ENCODE data around the gene CATSPERD. TPM values are rescaled to one million over a fixed set of nuclear protein-coding genes. Genes with fewer than 3 reads are reported as not detected.

CATSPERD gene
- total and polyA plus RNA-seq, 2 of the 4 experiments (the other 2 are of a cell fraction), result not detected

DNA sequence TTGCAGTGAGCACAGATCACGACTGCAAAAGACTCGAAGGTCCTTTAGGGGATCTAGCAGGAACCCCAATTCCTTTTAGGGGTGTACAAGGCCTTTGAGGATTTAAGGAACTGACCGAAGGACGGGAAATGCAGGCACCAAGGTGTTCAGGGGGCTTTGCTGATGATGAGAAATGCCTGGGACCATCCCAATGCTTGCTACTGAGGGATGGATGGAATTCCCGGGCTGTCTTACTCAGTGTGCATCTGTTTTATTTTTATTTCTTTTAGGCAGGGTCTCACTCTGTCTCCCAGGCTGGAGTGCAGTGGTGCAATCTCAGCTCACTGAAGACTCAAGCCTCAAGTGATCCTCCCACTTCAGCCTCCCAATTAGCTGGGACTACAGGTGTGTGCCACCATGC is 52.8 kb downstream of the CATSPERD start:
- 92% methylated on average over 2 of the region's 5 CpGs; no CpG with 5 or more reads in 1 of the 2 experiments for WGBS, 2 experiments (ENCODE audit: extremely low coverage in 2 of 2, insufficient read length in 1 of 2)
- in situ Hi-C loops (cut with MboI; ENCODE audit: low sequenced_read_pairs) (no loop called here), intact Hi-C loops (cut with micrococcal nuclease) (loop anchor here (1.0 kb wide), 1 partner anchor 21 kb away; no protein-coding TSS in a partner anchor), dilution Hi-C loops (cut with HindIII; ENCODE audit: low sequenced_read_pairs, unreplicated experiment) (no loop called here)
- Histone ChIP-seq H2AK9ac (replicated peaks; ENCODE audit: low read depth, low read length, poor library complexity) (peak overlapping the region; percentile 12), H2BK5ac (ENCODE audit: low read depth, low read length, poor library complexity, severe bottlenecking) (no peak overlapping the region), H3K4me3 (ENCODE audit: insufficient read depth, low read depth, low read length) (no peak overlapping the region), H4K20me1 (ENCODE audit: insufficient read depth, low read length) (no peaks in the 10 kb centered on the region), H2BK120ac (ENCODE audit: low read depth, low read length) (peak overlapping the region; percentile 58), H3K4ac (ENCODE audit: low read depth, low read length) (peak overlapping the region; percentile 75), H3K18ac (ENCODE audit: low read depth, low read length) (no peak overlapping the region), H4K5ac (ENCODE audit: low read depth, low read length) (no peak overlapping the region; the same call in 1 of the 2 replicates), H3K9me1 (ENCODE audit: insufficient read depth, low read length) (no peaks in the 10 kb centered on the region), H4K91ac (ENCODE audit: insufficient read depth, low read depth, low read length) (peak overlapping the region; percentile 79), H3K23ac (ENCODE audit: low read depth, low read length) (no peak overlapping the region), H3K36me3 (ENCODE audit: control insufficient read depth, insufficient read depth, low read length) (no peaks in the 10 kb centered on the region), H3K27me3 (ENCODE audit: control insufficient read depth, insufficient read depth, low read length) (no peaks in the 10 kb centered on the region), H3K9ac (ENCODE audit: low read depth, low read length) (no peak overlapping the region), H4K8ac (ENCODE audit: low read depth in 2 of 2, low read length in 2 of 2) (peak overlapping the region; percentile 67 to 86; a peak in 2 of 4 replicates), H2BK15ac (ENCODE audit: low read depth, low read length) (peak overlapping the region; percentile 0; the same call in 2 of the 3 replicates), H3K27ac (ENCODE audit: insufficient read depth, low read length) (no peak overlapping the region), H3K4me2 (ENCODE audit: low read depth, low read length) (no peak overlapping the region), H3K9me3 (ENCODE audit: control insufficient read depth, insufficient read depth, low read length) (no peaks in the 10 kb centered on the region), H3K4me1 (ENCODE audit: control insufficient read depth, insufficient read depth, low read length) (peaks cover 4% of the 10 kb centered on the region), H2AK5ac (ENCODE audit: low read depth, low read length) (no peak overlapping the region), H2AFZ (replicated peaks; ENCODE audit: low read length, poor library complexity) (peak overlapping the region; percentile 1), H3K79me1 (ENCODE audit: low read depth in 1 of 2, low read length in 2 of 2) (no peaks in the 10 kb centered on the region), H3K14ac (replicated peaks; ENCODE audit: low read depth, low read length) (0 out of 2 replicates have a peak overlapping the region, but pooled peaks have one; percentile 4), H3K56ac (ENCODE audit: extremely low read depth, insufficient read depth, low read length) (no peak overlapping the region), H2BK20ac (ENCODE audit: low read depth, low read length) (peak overlapping the region; percentile 79)
- no TSS peak for BruUV-seq (replicated peaks)
- ChIA-PET POLR2A (ENCODE audit: unreplicated experiment) (no interaction called here), CTCF (interaction anchor here (0.6 kb wide), 1 partner anchor 30 kb away, joined by 4 read pairs; no protein-coding TSS in a partner anchor)
- ATAC-seq (ENCODE audit: low read depth) (peak; percentile 12; the same call in 1 of the 2 replicates), DNase-seq (no peak)
- no peak for TF ChIP-seq FOS (IDR thresholded peaks at IDR 0.05; ENCODE audit: low read depth, low read length)
- no peak for TF ChIP-seq MXI1 (IDR thresholded peaks at IDR 0.05; ENCODE audit: borderline replicate concordance, low read depth, low read length)
- TF ChIP-seq RFX5 (IDR thresholded peaks at IDR 0.05; ENCODE audit: low read depth, low read length), result no peak
- TF ChIP-seq MAFK (IDR thresholded peaks at IDR 0.05; ENCODE audit: low read depth, low read length), result no peak
- TF ChIP-seq POLR2A (IDR thresholded peaks at IDR 0.05; ENCODE audit: low read depth, low read length), result no peak
- no peak for TF ChIP-seq SMC3 (IDR thresholded peaks at IDR 0.05; ENCODE audit: low read depth, low read length)
- TF ChIP-seq BHLHE40 (IDR thresholded peaks at IDR 0.05; ENCODE audit: low read depth, low read length), result no peak
